Activated naive CD4-positive, alpha-beta T cell treated with Interleukin-2 at 50 U/mL for 16 hours (primary cell): Measurements from ENCODE around the gene PTPRD.

Experiments used
- DNase-seq: peaks from one replicate; pipeline ENCODE4 v3.0.0-alpha.2; 2020

PTPRD gene

GRCh38 chr9:9730174-9730573, 882.6 kb downstream of the PTPRD start:
- DNase-seq, result no peak

- no peak for DNase-seq
Measured at GRCh38 chr9:9729082-9729481, 883.7 kb downstream of the PTPRD start.

GRCh38 chr9:9719373-9720112, 893.3 kb downstream of the PTPRD start:
- DNase-seq, result no peak

GRCh38 chr9:9718691-9719090, 894.1 kb downstream of the PTPRD start:
- DNase-seq, result no peak

GRCh38 chr9:9679433-9679832, 933.4 kb downstream of the PTPRD start:
- DNase-seq, result no peak

GRCh38 chr9:9674461-9674860, 938.3 kb downstream of the PTPRD start:
- no peak for DNase-seq

GRCh38 chr9:9670454-9670853, 942.3 kb downstream of the PTPRD start:
- no peak for DNase-seq

GRCh38 chr9:9645006-9645405, 967.8 kb downstream of the PTPRD start:
- DNase-seq, result no peak

- no peak for DNase-seq
Measured at GRCh38 chr9:9631284-9631683, 981.5 kb downstream of the PTPRD start.

GRCh38 chr9:9625248-9625647, 987.6 kb downstream of the PTPRD start:
- DNase-seq, result no peak

- no peak for DNase-seq
Measured at GRCh38 chr9:9623506-9623905, 989.3 kb downstream of the PTPRD start.

GRCh38 chr9:9621355-9621940, 991.4 kb downstream of the PTPRD start:
- DNase-seq, result no peak

- DNase-seq, result no peak
Measured at GRCh38 chr9:9620736-9621135, 992.1 kb downstream of the PTPRD start.

- no peak for DNase-seq
Measured at GRCh38 chr9:9615086-9615485, 997.7 kb downstream of the PTPRD start.

- no peak for DNase-seq
Measured at GRCh38 chr9:9614607-9615006, 998.2 kb downstream of the PTPRD start.

GRCh38 chr9:9612755-9613154, 1000.0 kb downstream of the PTPRD start:
- no peak for DNase-seq

- DNase-seq, result no peak
Measured at GRCh38 chr9:9612270-9612669, 1000.5 kb downstream of the PTPRD start.

GRCh38 chr9:9605681-9606080, 1007.1 kb downstream of the PTPRD start:
- no peak for DNase-seq

- no peak for DNase-seq
Measured at GRCh38 chr9:9603345-9603744, 1009.5 kb downstream of the PTPRD start.

- DNase-seq, result no peak
Measured at GRCh38 chr9:9598723-9599122, 1014.1 kb downstream of the PTPRD start.

GRCh38 chr9:9592104-9592503, 1020.7 kb downstream of the PTPRD start:
- no peak for DNase-seq

- no peak for DNase-seq
Measured at GRCh38 chr9:9585920-9586319, 1026.9 kb downstream of the PTPRD start.

- DNase-seq, result no peak
Measured at GRCh38 chr9:9574080-9574479, 1038.7 kb downstream of the PTPRD start.

GRCh38 chr9:9565700-9566099, 1047.1 kb downstream of the PTPRD start:
- DNase-seq, result no peak

- no peak for DNase-seq
Measured at GRCh38 chr9:9563817-9564216, 1049.0 kb downstream of the PTPRD start.
